HCT116 (cell line): ENCODE data around the gene ING3. TPM values are rescaled to one million over a fixed set of nuclear protein-coding genes. Genes with fewer than 3 reads are reported as not detected.

Source experiments
- ATAC-seq: fragments of 200-7000 bp; cut with Tn5 transposase; 2 replicates; pipeline ENCODE4 v1.9.1; 2020; ENCODE audit warnings: mild to moderate bottlenecking, moderate library complexity
- BruUV-seq: library from RNA; stranded (reverse); fragments of 400-500 nt; replicated peaks from 2 replicates; lab custom pipeline; 2021; lab: Mats Ljungman, UMichigan
- CTCF ChIA-PET: fragments of 300-600 bp; sonication (Branson Sonifier 250); formaldehyde crosslinking; loops from one replicate; lab custom pipeline; 2021; ENCODE audit warnings: antibody characterized with exemption; lab: Charles Lee
- POLR2A ChIA-PET: fragments of 300-600, 350-600 bp; sonication (Branson Sonifier 250); formaldehyde crosslinking; loops from one replicate; lab custom pipeline; 2021; ENCODE audit warnings: antibody characterized with exemption; lab: Charles Lee
- RAD21 ChIA-PET, 2 experiments: fragments of 300-600 bp; sonication (Branson Sonifier 250); formaldehyde crosslinking; loops; one replicate each; lab custom pipeline; 2023; ENCODE audit warnings: low total read pairs in 2 of 2; ENCODE audit not compliant: uncharacterized antibody in 2 of 2, unreplicated experiment in 2 of 2, low non-redundant PET in 1 of 2; lab: Charles Lee
- DNase-seq: peaks from one replicate; pipeline ENCODE4 v3.0.0-alpha.2; 2010; ENCODE audit warnings: low read depth, low spot score
- H2AFZ ChIP-seq: fragments of 200-600 bp; shearing (Covaris generic), sonication (generic); 2 replicates; pipeline ENCODE4 v1.6.1; 2017; ENCODE audit warnings: low read depth, mixed run types, mixed read lengths, antibody characterized with exemption, low read length; ENCODE audit not compliant: poor library complexity, severe bottlenecking
- H3K27ac ChIP-seq: 2 replicates; pipeline ENCODE4 v1.5.1; 2012; ENCODE audit warnings: low read depth, low read length
- H3K27me3 ChIP-seq: fragments of 200-600 bp; sonication (generic); 2 replicates; pipeline ENCODE4 v1.6.1; 2016; ENCODE audit warnings: mixed run types, low read length, mixed read lengths; ENCODE audit not compliant: insufficient read depth
- H3K36me3 ChIP-seq, 2 experiments: fragments of 200-500 bp in 1 of 2; fragments of 200-600 bp in 1 of 2; sonication (Bioruptor generic) in 1 of 2; sonication (generic) in 1 of 2; 2 replicates each; pipeline versions ENCODE4 v1.5.1 to v1.6.1; 2014 to 2016; ENCODE audit warnings: low read length in 2 of 2, inconsistent platforms in 1 of 2, mixed read lengths in 1 of 2, mixed run types in 1 of 2; ENCODE audit not compliant: insufficient read depth in 2 of 2, control insufficient read depth in 1 of 2
- H3K4me1 ChIP-seq, 2 experiments: fragments of 200-600 bp in 1 of 2; sonication (generic) in 1 of 2; 2 replicates each; pipeline versions ENCODE4 v1.5.1 to v1.6.1; 2012 to 2017; ENCODE audit warnings: low read length in 2 of 2, inconsistent platforms in 1 of 2, mild to moderate bottlenecking in 1 of 2, mixed read lengths in 1 of 2, mixed run types in 1 of 2, moderate library complexity in 1 of 2; ENCODE audit not compliant: insufficient read depth in 2 of 2, control insufficient read depth in 1 of 2
- H3K4me2 ChIP-seq: fragments of 200-600 bp; sonication (generic); 2 replicates; pipeline ENCODE4 v1.6.1; 2017; ENCODE audit warnings: mixed run types, low read length, mixed read lengths
- H3K4me3 ChIP-seq, 2 experiments: fragments of 200-600 bp in 1 of 2; sonication (generic) in 1 of 2; replicated peaks in 1 of 2; 2 replicates each; pipeline ENCODE4 v1.5.1; 2011 to 2016; ENCODE audit warnings: low read length in 2 of 2, control low read depth in 1 of 2, low read depth in 1 of 2, mild to moderate bottlenecking in 1 of 2, mixed read lengths in 1 of 2, mixed run types in 1 of 2
- H3K79me2 ChIP-seq: fragments of 200-600 bp; sonication (generic); 2 replicates; pipeline ENCODE4 v1.6.1; 2017; ENCODE audit warnings: mild to moderate bottlenecking, mixed run types, low read length, moderate library complexity, mixed read lengths; ENCODE audit not compliant: insufficient read depth
- H3K9ac ChIP-seq: fragments of 200-600 bp; sonication (generic); 2 replicates; pipeline ENCODE4 v1.6.1; 2016; ENCODE audit warnings: low read length, mixed read lengths
- H3K9me2 ChIP-seq: fragments of 200-600 bp; sonication (generic), shearing (Covaris generic); 2 replicates; pipeline ENCODE4 v1.6.1; 2017; ENCODE audit warnings: mixed run types, mild to moderate bottlenecking, moderate library complexity; ENCODE audit not compliant: insufficient read depth
- H3K9me3 ChIP-seq, 2 experiments: fragments of 200-500 bp in 1 of 2; fragments of 200-600 bp in 1 of 2; sonication (Bioruptor generic) in 1 of 2; sonication (generic) in 1 of 2; 2 replicates each; pipeline ENCODE4 v1.6.1; 2014 to 2017; ENCODE audit warnings: low read length in 2 of 2, mixed read lengths in 2 of 2, inconsistent platforms in 1 of 2, low read depth in 1 of 2, mild to moderate bottlenecking in 1 of 2, mixed run types in 1 of 2, moderate library complexity in 1 of 2; ENCODE audit not compliant: control insufficient read depth in 1 of 2, insufficient read depth in 1 of 2
- H4K20me1 ChIP-seq: fragments of 200-600 bp; sonication (generic), shearing (Covaris generic); 2 replicates; pipeline ENCODE4 v1.6.1; 2017; ENCODE audit warnings: mixed run types, mild to moderate bottlenecking, moderate library complexity; ENCODE audit not compliant: insufficient read depth
- CEBPB ChIP-seq: IDR thresholded peaks from 2 replicates; pipeline ENCODE4 v1.6.1; 2012; ENCODE audit warnings: low read depth
- ELF1 ChIP-seq: IDR thresholded peaks from 2 replicates; pipeline ENCODE4 v1.6.1; 2012; ENCODE audit warnings: low read depth, borderline replicate concordance
- JUND ChIP-seq: IDR thresholded peaks from 2 replicates; pipeline ENCODE4 v1.6.1; 2012
- POLR2A ChIP-seq: IDR thresholded peaks from 2 replicates; pipeline ENCODE4 v1.7.0; 2011; ENCODE audit warnings: borderline replicate concordance; ENCODE audit not compliant: insufficient read depth, insufficient read length; ENCODE audit errors: extremely low read depth
- RAD21 ChIP-seq: IDR thresholded peaks from 2 replicates; pipeline ENCODE4 v1.6.1; 2012; ENCODE audit warnings: low read depth, mild to moderate bottlenecking
- SIN3A ChIP-seq: IDR thresholded peaks from 2 replicates; pipeline ENCODE4 v1.6.1; 2012; ENCODE audit warnings: low read depth
- SP1 ChIP-seq: IDR thresholded peaks from 2 replicates; pipeline ENCODE4 v1.6.1; 2012; ENCODE audit warnings: low read depth
- SRF ChIP-seq: IDR thresholded peaks from 2 replicates; pipeline ENCODE4 v1.6.1; 2012; ENCODE audit warnings: low read depth
- YY1 ChIP-seq: IDR thresholded peaks from 2 replicates; pipeline ENCODE4 v1.6.1; 2011; ENCODE audit warnings: low read length, low read depth, moderate library complexity, mild to moderate bottlenecking; ENCODE audit not compliant: insufficient replicate concordance; ENCODE audit errors: extremely low read depth
- ZFX ChIP-seq: fragments of 450-650 bp; IDR thresholded peaks from 2 replicates; pipeline ENCODE4 v1.6.1; 2017
- intact Hi-C: fragments of 100-400 bp; cut with micrococcal nuclease; formaldehyde crosslinking; loops from 2 replicates; pipeline ENCODE4 v1.10.0; 2022
- total RNA-seq: library from RNA; stranded (reverse); gene quantifications from one replicate; pipeline ENCODE4 v1.2.1, GENCODE V29; 2021; ENCODE audit not compliant: unreplicated experiment
- TF ChIP-seq, protein P1 (sequence below), 3 experiments: fragments of 200-600 bp in 1 of 3; sonication (generic) in 1 of 3; IDR thresholded peaks in 2 of 3; conservative IDR thresholded peaks in 1 of 3; 2 replicates each; pipeline ENCODE4 v1.5.1; 2012 to 2017; ENCODE audit warnings: low read depth in 2 of 3, low read length in 2 of 3, antibody characterized with exemption in 1 of 3, borderline replicate concordance in 1 of 3, control low read depth in 1 of 3, mild to moderate bottlenecking in 1 of 3, mixed read lengths in 1 of 3, mixed run types in 1 of 3, moderate library complexity in 1 of 3; ENCODE audit not compliant: insufficient read depth in 1 of 3
- TF ChIP-seq, protein P2 (sequence below): IDR thresholded peaks from 2 replicates; pipeline ENCODE4 v1.6.1; 2012
- TF ChIP-seq, protein P3 (sequence below): IDR thresholded peaks from 2 replicates; pipeline ENCODE4 v1.6.1; 2011; ENCODE audit warnings: mild to moderate bottlenecking, low read length, moderate library complexity; ENCODE audit not compliant: insufficient replicate concordance; ENCODE audit errors: extremely low read depth

Gene ING3
- total RNA-seq, 1 experiment from 2014 or later = 16.2 TPM

DNA sequence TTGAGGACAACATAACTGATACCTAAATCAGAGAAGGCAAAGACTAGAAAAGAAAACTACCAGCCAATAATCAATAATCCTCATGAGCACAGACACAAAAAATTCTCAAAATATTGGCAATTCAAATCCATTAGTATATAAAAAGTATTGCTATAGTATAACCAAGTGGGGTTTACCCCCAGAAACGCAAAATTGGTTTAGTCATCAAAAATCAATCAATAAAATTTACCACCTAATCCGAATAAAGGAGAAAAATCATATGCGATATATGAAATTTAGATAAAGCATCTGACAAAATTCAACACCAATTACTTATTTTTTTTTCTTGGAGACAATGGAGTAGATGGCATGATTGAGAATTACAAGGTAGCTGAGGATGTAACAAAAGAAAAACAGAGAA is 11.2 kb upstream of the ING3 start:
- no peak for ATAC-seq
- H3K36me3 ChIP-seq = no peaks in the 10 kb centered on the region
- no peaks in the 10 kb centered on the region for H3K9me2 ChIP-seq
- no peaks in the 10 kb centered on the region for H3K27me3 ChIP-seq
- ChIA-PET RAD21 (no interaction called here), POLR2A (no interaction called here), CTCF (interaction anchor here (0.7 kb wide), 1 partner anchor 619 kb away, joined by 3 read pairs; no protein-coding TSS in a partner anchor)
- no TSS peak for BruUV-seq
- H3K4me1 ChIP-seq = no peaks in the 10 kb centered on the region
- intact Hi-C loops = no loop called here
- H2AFZ ChIP-seq = no peak overlapping the region
- H3K9me3 ChIP-seq = no peaks in the 10 kb centered on the region
- TF ChIP-seq SP1 (no peak), YY1 (no peak), SIN3A (no peak)
- H3K79me2 ChIP-seq = no peaks in the 10 kb centered on the region
- H3K9ac ChIP-seq = no peak overlapping the region
- H3K27ac ChIP-seq = no peak overlapping the region
- no peak overlapping the region for H3K4me2 ChIP-seq
- DNase-seq = no peak
- H3K4me3 ChIP-seq = no peak overlapping the region
- no peaks in the 10 kb centered on the region for H4K20me1 ChIP-seq

DNA sequence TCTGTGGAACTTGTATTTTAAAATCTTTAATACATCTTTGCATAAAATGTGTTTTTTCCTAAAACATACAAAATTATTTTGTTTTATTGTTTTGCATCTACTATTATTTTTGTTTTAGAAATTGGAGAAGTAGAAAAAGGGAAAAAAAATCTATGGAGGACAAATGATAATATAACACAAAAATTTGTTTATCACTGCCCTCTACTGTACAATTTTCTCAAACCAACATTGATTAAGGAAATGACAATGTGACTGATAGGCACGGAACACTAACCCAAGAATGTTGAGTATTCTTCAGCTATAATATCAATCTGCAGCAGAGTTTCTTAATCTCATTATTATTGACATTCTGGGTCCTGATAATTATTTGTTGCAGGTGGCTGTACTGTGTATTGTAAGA is 9.5 kb upstream of the ING3 start:
- ChIA-PET CTCF (interaction anchor here (0.7 to 1.4 kb wide), 2 partner anchors 49 to 149 kb away, joined by 3 to 9 read pairs; no protein-coding TSS in a partner anchor), POLR2A (no interaction called here), RAD21 (no interaction called here)
- H3K4me3 ChIP-seq = no peak overlapping the region
- no peaks in the 10 kb centered on the region for H3K4me1 ChIP-seq
- H3K27ac ChIP-seq = no peak overlapping the region
- H2AFZ ChIP-seq = peak overlapping the region; percentile 51
- no peaks in the 10 kb centered on the region for H4K20me1 ChIP-seq
- H3K4me2 ChIP-seq = no peak overlapping the region
- H3K9me3 ChIP-seq = no peaks in the 10 kb centered on the region
- H3K79me2 ChIP-seq = no peaks in the 10 kb centered on the region
- BruUV-seq = no TSS peak
- intact Hi-C loops = loop anchor here (1.0 to 5.0 kb wide), 2 partner anchors 134 to 149 kb away; no protein-coding TSS in a partner anchor
- DNase-seq (peak; percentile 4), ATAC-seq (peak; percentile 72)
- H3K27me3 ChIP-seq = no peaks in the 10 kb centered on the region
- no peak overlapping the region for H3K9ac ChIP-seq
- no peaks in the 10 kb centered on the region for H3K36me3 ChIP-seq
- no peaks in the 10 kb centered on the region for H3K9me2 ChIP-seq
- TF ChIP-seq CEBPB (no peak), JUND (no peak), SRF (no peak), POLR2A (no peak), RAD21 (peak; percentile 61), ZFX (no peak), ELF1 (no peak)
- TF ChIP-seq, protein P1, sequence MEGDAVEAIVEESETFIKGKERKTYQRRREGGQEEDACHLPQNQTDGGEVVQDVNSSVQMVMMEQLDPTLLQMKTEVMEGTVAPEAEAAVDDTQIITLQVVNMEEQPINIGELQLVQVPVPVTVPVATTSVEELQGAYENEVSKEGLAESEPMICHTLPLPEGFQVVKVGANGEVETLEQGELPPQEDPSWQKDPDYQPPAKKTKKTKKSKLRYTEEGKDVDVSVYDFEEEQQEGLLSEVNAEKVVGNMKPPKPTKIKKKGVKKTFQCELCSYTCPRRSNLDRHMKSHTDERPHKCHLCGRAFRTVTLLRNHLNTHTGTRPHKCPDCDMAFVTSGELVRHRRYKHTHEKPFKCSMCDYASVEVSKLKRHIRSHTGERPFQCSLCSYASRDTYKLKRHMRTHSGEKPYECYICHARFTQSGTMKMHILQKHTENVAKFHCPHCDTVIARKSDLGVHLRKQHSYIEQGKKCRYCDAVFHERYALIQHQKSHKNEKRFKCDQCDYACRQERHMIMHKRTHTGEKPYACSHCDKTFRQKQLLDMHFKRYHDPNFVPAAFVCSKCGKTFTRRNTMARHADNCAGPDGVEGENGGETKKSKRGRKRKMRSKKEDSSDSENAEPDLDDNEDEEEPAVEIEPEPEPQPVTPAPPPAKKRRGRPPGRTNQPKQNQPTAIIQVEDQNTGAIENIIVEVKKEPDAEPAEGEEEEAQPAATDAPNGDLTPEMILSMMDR (IDR thresholded peaks at IDR 0.05 in 2 of 3, conservative IDR thresholded peaks at IDR 0.05 in 1 of 3; ENCODE audit: borderline replicate concordance in 1 of 3, insufficient read depth in 1 of 3, low read depth in 2 of 3, low read length in 2 of 3) = peak in 2 of 3 experiments; percentile 42 to 46; a peak in 3 of 6 replicates
- TF ChIP-seq, protein P2, sequence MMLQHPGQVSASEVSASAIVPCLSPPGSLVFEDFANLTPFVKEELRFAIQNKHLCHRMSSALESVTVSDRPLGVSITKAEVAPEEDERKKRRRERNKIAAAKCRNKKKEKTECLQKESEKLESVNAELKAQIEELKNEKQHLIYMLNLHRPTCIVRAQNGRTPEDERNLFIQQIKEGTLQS = no peak
- TF ChIP-seq, protein P3, sequence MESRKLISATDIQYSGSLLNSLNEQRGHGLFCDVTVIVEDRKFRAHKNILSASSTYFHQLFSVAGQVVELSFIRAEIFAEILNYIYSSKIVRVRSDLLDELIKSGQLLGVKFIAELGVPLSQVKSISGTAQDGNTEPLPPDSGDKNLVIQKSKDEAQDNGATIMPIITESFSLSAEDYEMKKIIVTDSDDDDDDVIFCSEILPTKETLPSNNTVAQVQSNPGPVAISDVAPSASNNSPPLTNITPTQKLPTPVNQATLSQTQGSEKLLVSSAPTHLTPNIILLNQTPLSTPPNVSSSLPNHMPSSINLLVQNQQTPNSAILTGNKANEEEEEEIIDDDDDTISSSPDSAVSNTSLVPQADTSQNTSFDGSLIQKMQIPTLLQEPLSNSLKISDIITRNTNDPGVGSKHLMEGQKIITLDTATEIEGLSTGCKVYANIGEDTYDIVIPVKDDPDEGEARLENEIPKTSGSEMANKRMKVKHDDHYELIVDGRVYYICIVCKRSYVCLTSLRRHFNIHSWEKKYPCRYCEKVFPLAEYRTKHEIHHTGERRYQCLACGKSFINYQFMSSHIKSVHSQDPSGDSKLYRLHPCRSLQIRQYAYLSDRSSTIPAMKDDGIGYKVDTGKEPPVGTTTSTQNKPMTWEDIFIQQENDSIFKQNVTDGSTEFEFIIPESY = no peak
